Osteoblast (primary cell): ENCODE measurements around the gene KLHDC3. TPM values are rescaled to one million over a fixed set of nuclear protein-coding genes. Genes with fewer than 3 reads are reported as not detected.

Experiments used
- DNase-seq: peaks from one replicate; pipeline ENCODE4 v3.0.0; 2011; ENCODE audit warnings: low spot score, mixed read lengths; ENCODE audit not compliant: insufficient read length; ENCODE audit errors: missing footprints
- H2AFZ ChIP-seq: 2 replicates; pipeline ENCODE4 v1.6.0; 2011; ENCODE audit warnings: mild to moderate bottlenecking, low read length
- H3K27ac ChIP-seq: 2 replicates; pipeline ENCODE4 v1.5.1; 2011; ENCODE audit warnings: mild to moderate bottlenecking, low read depth, low read length, moderate library complexity
- H3K27me3 ChIP-seq: 2 replicates; pipeline ENCODE4 v1.6.0; 2012; ENCODE audit warnings: mild to moderate bottlenecking, control low read depth, inconsistent platforms, low read length, moderate library complexity; ENCODE audit not compliant: insufficient read depth
- H3K36me3 ChIP-seq: 2 replicates; pipeline ENCODE4 v1.5.1; 2011; ENCODE audit warnings: mild to moderate bottlenecking, low read length, control low read depth, moderate library complexity; ENCODE audit not compliant: insufficient read depth
- H3K4me1 ChIP-seq: 2 replicates; pipeline ENCODE4 v1.5.1; 2011; ENCODE audit warnings: mild to moderate bottlenecking, low read length, control low read depth, moderate library complexity; ENCODE audit not compliant: insufficient read depth
- H3K4me2 ChIP-seq: 2 replicates; pipeline ENCODE4 v1.6.0; 2011; ENCODE audit warnings: mild to moderate bottlenecking, low read length; ENCODE audit not compliant: insufficient read depth
- H3K4me3 ChIP-seq: fragments of 200-600 bp; sonication (generic); 3 replicates; pipeline ENCODE4 v1.5.1; 2012; ENCODE audit warnings: mild to moderate bottlenecking, low read length, inconsistent platforms; ENCODE audit not compliant: insufficient read depth
- H3K79me2 ChIP-seq: 2 replicates; pipeline ENCODE4 v1.6.0; 2012; ENCODE audit warnings: mild to moderate bottlenecking, low read length, control low read depth, inconsistent platforms; ENCODE audit not compliant: insufficient read depth
- H3K9me3 ChIP-seq: 2 replicates; pipeline ENCODE4 v1.5.1; 2011; ENCODE audit warnings: low read depth, low read length, control low read depth
- H4K20me1 ChIP-seq: 2 replicates; pipeline ENCODE4 v1.6.0; 2012; ENCODE audit warnings: mild to moderate bottlenecking, low read length, control low read depth; ENCODE audit not compliant: insufficient read depth
- CTCF ChIP-seq: IDR thresholded peaks from 2 replicates; pipeline ENCODE4 v1.5.1; 2011; ENCODE audit warnings: mild to moderate bottlenecking, low read depth, low read length, moderate library complexity; ENCODE audit errors: extremely low read depth
- total RNA-seq: library from RNA; depleted of rRNA; stranded (reverse); fragments of >200 nt; gene quantifications from 2 replicates; pipeline ENCODE4 v1.2.3, GENCODE V29; 2012

Gene KLHDC3
- total RNA-seq, 1 donor: 122 TPM

GRCh38 chr6:42971746-42972327, 42.2 kb upstream of the KLHDC3 start:
- no peak overlapping the region for H3K4me2 ChIP-seq

GRCh38 chr6:42973926-42974325, 40.1 kb upstream of the KLHDC3 start:
- Histone ChIP-seq H3K4me1 (peaks cover 13% of the 10 kb centered on the region), H3K4me2 (no peak overlapping the region), H3K27me3 (no peaks in the 10 kb centered on the region), H4K20me1 (peaks cover 10% of the 10 kb centered on the region), H2AFZ (no peak overlapping the region), H3K27ac (no peak overlapping the region), H3K9me3 (no peaks in the 10 kb centered on the region), H3K79me2 (peaks cover 18% of the 10 kb centered on the region), H3K36me3 (peaks cover 23% of the 10 kb centered on the region), H3K4me3 (no peak overlapping the region)
- no peak for DNase-seq
- no peak for TF ChIP-seq CTCF

More at GRCh38 chr6:42971746-42972327, 42.2 kb upstream of the KLHDC3 start:
- peaks cover under 1% of the 10 kb centered on the region for H3K79me2 ChIP-seq
- H3K4me3 ChIP-seq: no peak overlapping the region
- H3K27me3 ChIP-seq: no peaks in the 10 kb centered on the region
- no peak overlapping the region for H3K27ac ChIP-seq
- DNase-seq: peak; percentile 71
- H3K4me1 ChIP-seq: peaks cover 6% of the 10 kb centered on the region
- H3K36me3 ChIP-seq: peaks cover 34% of the 10 kb centered on the region
- no peak for TF ChIP-seq CTCF
- no peak overlapping the region for H2AFZ ChIP-seq
- H4K20me1 ChIP-seq: peaks cover 10% of the 10 kb centered on the region
- H3K9me3 ChIP-seq: no peaks in the 10 kb centered on the region

GRCh38 chr6:42974919-42975505, 39.0 kb upstream of the KLHDC3 start:
- no peaks in the 10 kb centered on the region for H3K27me3 ChIP-seq
- H2AFZ ChIP-seq: no peak overlapping the region
- peaks cover 23% of the 10 kb centered on the region for H3K4me1 ChIP-seq
- H3K4me2 ChIP-seq: no peak overlapping the region
- no peaks in the 10 kb centered on the region for H3K9me3 ChIP-seq
- no peak for DNase-seq
- no peak for TF ChIP-seq CTCF
- H3K79me2 ChIP-seq: peaks cover 23% of the 10 kb centered on the region
- no peak overlapping the region for H3K27ac ChIP-seq
- peaks cover 12% of the 10 kb centered on the region for H3K36me3 ChIP-seq
- no peak overlapping the region for H3K4me3 ChIP-seq
- H4K20me1 ChIP-seq: peaks cover 10% of the 10 kb centered on the region

- H3K4me1 ChIP-seq: peaks cover 17% of the 10 kb centered on the region
- no peaks in the 10 kb centered on the region for H3K27me3 ChIP-seq
- peaks cover 4% of the 10 kb centered on the region for H4K20me1 ChIP-seq
- H3K27ac ChIP-seq: peak overlapping the region; percentile 68
- peaks cover 23% of the 10 kb centered on the region for H3K79me2 ChIP-seq
- H3K9me3 ChIP-seq: no peaks in the 10 kb centered on the region
- H3K36me3 ChIP-seq: peaks cover 7% of the 10 kb centered on the region
- H3K4me3 ChIP-seq: peak overlapping the region; percentile 92
- DNase-seq: peak; percentile 92
- no peak for TF ChIP-seq CTCF
- peak overlapping the region; percentile 94 for H3K4me2 ChIP-seq
- peak overlapping the region; percentile 41 for H2AFZ ChIP-seq
Observed at GRCh38 chr6:42978487-42978838, 35.6 kb upstream of the KLHDC3 start.
